GM10266 (cell line): ENCODE data around the gene OLFML2B.

ENCODE experiments used
- DNase-seq: peaks from one replicate; pipeline ENCODE4 v3.0.0; 2012; ENCODE audit errors: extremely low spot score
- TF ChIP-seq, protein P1 (sequence below): IDR thresholded peaks from 2 replicates; pipeline ENCODE4 v1.5.1; 2012; ENCODE audit warnings: mild to moderate bottlenecking, low read depth; ENCODE audit not compliant: control insufficient read depth, insufficient read depth; ENCODE audit errors: missing control alignments

The OLFML2B gene

GRCh38 chr1:161953256-161953920 lies 70.3 kb downstream of the OLFML2B start:
- TF ChIP-seq, protein P1, sequence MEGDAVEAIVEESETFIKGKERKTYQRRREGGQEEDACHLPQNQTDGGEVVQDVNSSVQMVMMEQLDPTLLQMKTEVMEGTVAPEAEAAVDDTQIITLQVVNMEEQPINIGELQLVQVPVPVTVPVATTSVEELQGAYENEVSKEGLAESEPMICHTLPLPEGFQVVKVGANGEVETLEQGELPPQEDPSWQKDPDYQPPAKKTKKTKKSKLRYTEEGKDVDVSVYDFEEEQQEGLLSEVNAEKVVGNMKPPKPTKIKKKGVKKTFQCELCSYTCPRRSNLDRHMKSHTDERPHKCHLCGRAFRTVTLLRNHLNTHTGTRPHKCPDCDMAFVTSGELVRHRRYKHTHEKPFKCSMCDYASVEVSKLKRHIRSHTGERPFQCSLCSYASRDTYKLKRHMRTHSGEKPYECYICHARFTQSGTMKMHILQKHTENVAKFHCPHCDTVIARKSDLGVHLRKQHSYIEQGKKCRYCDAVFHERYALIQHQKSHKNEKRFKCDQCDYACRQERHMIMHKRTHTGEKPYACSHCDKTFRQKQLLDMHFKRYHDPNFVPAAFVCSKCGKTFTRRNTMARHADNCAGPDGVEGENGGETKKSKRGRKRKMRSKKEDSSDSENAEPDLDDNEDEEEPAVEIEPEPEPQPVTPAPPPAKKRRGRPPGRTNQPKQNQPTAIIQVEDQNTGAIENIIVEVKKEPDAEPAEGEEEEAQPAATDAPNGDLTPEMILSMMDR = no peak
- no peak for DNase-seq

DNA sequence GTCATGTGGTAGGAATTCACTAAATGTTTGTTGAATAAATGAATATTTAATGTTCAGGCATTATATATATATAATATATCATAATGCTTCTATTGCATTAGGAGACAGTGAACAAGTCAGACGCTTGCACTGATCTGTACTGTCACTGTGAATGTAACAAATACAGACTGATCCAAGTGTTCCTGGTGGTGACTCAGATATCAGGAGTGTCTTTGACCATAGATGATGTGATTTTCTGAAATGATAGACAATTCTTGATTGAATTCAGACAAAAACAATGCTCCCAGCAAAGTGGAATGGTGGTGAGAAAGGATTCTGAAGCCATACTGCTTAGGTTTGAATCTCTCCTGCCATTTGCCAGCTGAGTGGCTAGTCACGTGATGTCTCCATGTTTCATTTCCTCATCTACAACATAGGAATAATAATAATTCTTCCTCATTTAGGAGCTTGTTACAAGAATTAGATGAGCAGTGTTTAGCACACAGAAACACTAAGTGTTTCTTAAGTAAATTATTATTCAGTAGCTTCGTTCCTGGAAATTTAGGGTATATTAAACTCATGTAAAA lies 71.0 kb downstream of the OLFML2B start:
- DNase-seq = no peak
- TF ChIP-seq, protein P1 = no peak

- no peak for DNase-seq
- TF ChIP-seq, protein P1 = no peak
Observed at GRCh38 chr1:161951646-161952045, 72.0 kb downstream of the OLFML2B start.

- no peak for DNase-seq
- TF ChIP-seq, protein P1 = no peak
Observed at GRCh38 chr1:161950377-161950776, 73.3 kb downstream of the OLFML2B start.

DNA sequence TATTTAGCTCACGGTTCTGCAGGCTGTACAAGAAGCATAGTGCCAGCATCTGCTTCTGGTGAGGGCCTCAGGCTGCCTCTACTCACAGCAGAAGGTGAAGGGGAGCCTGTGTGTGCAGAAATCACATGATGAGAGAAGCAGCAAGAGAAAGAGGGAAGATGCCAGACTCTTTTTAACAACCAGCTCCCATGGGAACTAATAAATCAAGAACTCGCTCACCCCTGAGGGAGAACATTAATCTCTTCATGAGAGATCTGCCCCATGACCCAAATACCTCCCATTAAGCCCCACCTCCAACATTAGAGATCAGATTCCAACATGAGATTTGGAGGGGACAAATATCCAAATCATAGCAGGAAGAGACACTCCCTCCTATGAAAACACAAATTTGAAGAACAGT lies 74.1 kb downstream of the OLFML2B start:
- no peak for DNase-seq
- TF ChIP-seq, protein P1 = no peak

GRCh38 chr1:161948435-161948834 lies 75.2 kb downstream of the OLFML2B start:
- DNase-seq = no peak
- TF ChIP-seq, protein P1 = no peak
